Gastroesophageal sphincter (tissue), 4 donors: Measurements from ENCODE around the gene NEFH. TPM values are rescaled to one million over a fixed set of nuclear protein-coding genes. Genes with fewer than 3 reads are reported as not detected.
A peak's percentile ranks its signal among the peaks of the same experiment; 100 is the strongest.

Source experiments
- ATAC-seq: fragments of 150-250 bp; one replicate; pipeline ENCODE4 v1.9.1; 2016; ENCODE audit warnings: mild to moderate bottlenecking, moderate library complexity
- H3K27ac ChIP-seq, 4 donors: fragments of 200-600 bp; sonication (generic) in 3 of 4; 1 replicate in 3 of 4; 2 replicates in 1 of 4; pipeline ENCODE4 v1.5.1; 2016 to 2019
- H3K27me3 ChIP-seq: fragments of 200-600 bp; sonication (generic); one replicate; pipeline ENCODE4 v1.5.1; 2019
- H3K36me3 ChIP-seq, 2 donors: fragments of 200-600 bp; sonication (generic); one replicate each; pipeline ENCODE4 v1.5.1; 2019; ENCODE audit warnings: control low read depth in 1 of 2
- H3K4me1 ChIP-seq, 3 donors: fragments of 200-600 bp; sonication (generic); 1 replicate in 2 of 3; 2 replicates in 1 of 3; pipeline ENCODE4 v1.5.1; 2016 to 2019; ENCODE audit warnings: control low read depth in 2 of 3
- H3K4me3 ChIP-seq, 2 donors: fragments of 200-600 bp; sonication (generic); one replicate each; pipeline ENCODE4 v1.5.1; 2019; ENCODE audit warnings: mild to moderate bottlenecking in 1 of 2, moderate library complexity in 1 of 2
- H3K9me3 ChIP-seq, 3 donors: fragments of 200-600 bp; sonication (generic); one replicate each; pipeline ENCODE4 v1.5.1; 2017 to 2019; ENCODE audit warnings: control low read depth in 2 of 3
- EP300 ChIP-seq: sonication (generic); formaldehyde crosslinking; IDR thresholded peaks from one replicate; pipeline ENCODE4 v1.6.1; 2017; ENCODE audit warnings: antibody characterized with exemption, mild to moderate bottlenecking
- POLR2A ChIP-seq, 2 donors: fragments of 450-650 bp; IDR thresholded peaks; one replicate each; pipeline ENCODE4 v1.6.1; 2017; ENCODE audit warnings: antibody characterized with exemption in 2 of 2, mild to moderate bottlenecking in 2 of 2, moderate library complexity in 1 of 2
- POLR2AphosphoS5 ChIP-seq: sonication (generic); formaldehyde crosslinking; IDR thresholded peaks from one replicate; pipeline ENCODE4 v1.6.1; 2017; ENCODE audit warnings: antibody characterized with exemption
- WGBS, 2 donors: methylation state at CpG; one replicate each; pipeline ENCODE4 v1.1.5; 2018; ENCODE audit warnings: low coverage in 1 of 2; 5-methylcytosine and 5-hydroxymethylcytosine counted together
- total RNA-seq, 4 donors: library from RNA; depleted of rRNA; stranded (reverse); fragments of >200 nt; gene quantifications; one replicate each; pipeline ENCODE4 v1.1.0, GENCODE V29; 2016
- TF ChIP-seq, protein P1 (sequence below), 4 experiments: fragments of 200-600 bp in 2 of 4; fragments of 450-650 bp in 2 of 4; sonication (generic) in 1 of 4; IDR thresholded peaks; one replicate each; pipeline ENCODE4 v1.5.1; 2017 to 2019; ENCODE audit warnings: antibody characterized with exemption in 4 of 4, mild to moderate bottlenecking in 2 of 4, moderate library complexity in 2 of 4

NEFH gene
- total RNA-seq, 4 donors from 2014 or later: 0.62 to 1.3 (median 1.1) TPM

DNA sequence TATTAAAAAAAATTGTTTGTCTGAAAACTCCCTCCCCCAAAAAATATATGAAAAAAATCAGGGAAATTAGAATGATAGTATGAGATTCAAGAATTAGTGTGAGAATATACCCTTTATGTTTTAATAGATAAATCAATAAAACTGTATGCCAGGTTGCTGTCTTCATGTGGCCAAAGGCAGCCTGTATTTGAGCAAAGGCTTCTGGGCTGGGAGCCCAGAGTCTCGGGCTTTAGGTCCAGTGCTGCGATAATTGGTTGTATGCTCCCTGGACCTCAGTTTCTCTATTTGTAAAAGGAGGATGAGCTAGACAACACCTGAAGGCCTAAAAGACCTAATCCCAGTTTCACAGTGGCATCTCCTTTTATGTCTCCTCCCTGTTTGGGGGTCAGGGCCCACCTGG is 43.7 kb downstream of the NEFH start:
- TF ChIP-seq, protein P1, sequence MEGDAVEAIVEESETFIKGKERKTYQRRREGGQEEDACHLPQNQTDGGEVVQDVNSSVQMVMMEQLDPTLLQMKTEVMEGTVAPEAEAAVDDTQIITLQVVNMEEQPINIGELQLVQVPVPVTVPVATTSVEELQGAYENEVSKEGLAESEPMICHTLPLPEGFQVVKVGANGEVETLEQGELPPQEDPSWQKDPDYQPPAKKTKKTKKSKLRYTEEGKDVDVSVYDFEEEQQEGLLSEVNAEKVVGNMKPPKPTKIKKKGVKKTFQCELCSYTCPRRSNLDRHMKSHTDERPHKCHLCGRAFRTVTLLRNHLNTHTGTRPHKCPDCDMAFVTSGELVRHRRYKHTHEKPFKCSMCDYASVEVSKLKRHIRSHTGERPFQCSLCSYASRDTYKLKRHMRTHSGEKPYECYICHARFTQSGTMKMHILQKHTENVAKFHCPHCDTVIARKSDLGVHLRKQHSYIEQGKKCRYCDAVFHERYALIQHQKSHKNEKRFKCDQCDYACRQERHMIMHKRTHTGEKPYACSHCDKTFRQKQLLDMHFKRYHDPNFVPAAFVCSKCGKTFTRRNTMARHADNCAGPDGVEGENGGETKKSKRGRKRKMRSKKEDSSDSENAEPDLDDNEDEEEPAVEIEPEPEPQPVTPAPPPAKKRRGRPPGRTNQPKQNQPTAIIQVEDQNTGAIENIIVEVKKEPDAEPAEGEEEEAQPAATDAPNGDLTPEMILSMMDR (IDR thresholded peaks at IDR 0.05): no peak
- TF ChIP-seq POLR2AphosphoS5 (no peak), EP300 (no peak)
- no peaks in the 10 kb centered on the region for H3K9me3 ChIP-seq
- H3K36me3 ChIP-seq: peaks cover 5 to 100% of the 10 kb centered on the region in 2 donors
- H3K4me3 ChIP-seq: no peak overlapping the region
- no peaks in the 10 kb centered on the region for H3K4me1 ChIP-seq
- H3K27me3 ChIP-seq: no peaks in the 10 kb centered on the region
- no peak overlapping the region for H3K27ac ChIP-seq
- ATAC-seq: no peak
- WGBS, 2 donors: 75 to 80% methylated on average over 2 of the region's 2 CpGs

DNA sequence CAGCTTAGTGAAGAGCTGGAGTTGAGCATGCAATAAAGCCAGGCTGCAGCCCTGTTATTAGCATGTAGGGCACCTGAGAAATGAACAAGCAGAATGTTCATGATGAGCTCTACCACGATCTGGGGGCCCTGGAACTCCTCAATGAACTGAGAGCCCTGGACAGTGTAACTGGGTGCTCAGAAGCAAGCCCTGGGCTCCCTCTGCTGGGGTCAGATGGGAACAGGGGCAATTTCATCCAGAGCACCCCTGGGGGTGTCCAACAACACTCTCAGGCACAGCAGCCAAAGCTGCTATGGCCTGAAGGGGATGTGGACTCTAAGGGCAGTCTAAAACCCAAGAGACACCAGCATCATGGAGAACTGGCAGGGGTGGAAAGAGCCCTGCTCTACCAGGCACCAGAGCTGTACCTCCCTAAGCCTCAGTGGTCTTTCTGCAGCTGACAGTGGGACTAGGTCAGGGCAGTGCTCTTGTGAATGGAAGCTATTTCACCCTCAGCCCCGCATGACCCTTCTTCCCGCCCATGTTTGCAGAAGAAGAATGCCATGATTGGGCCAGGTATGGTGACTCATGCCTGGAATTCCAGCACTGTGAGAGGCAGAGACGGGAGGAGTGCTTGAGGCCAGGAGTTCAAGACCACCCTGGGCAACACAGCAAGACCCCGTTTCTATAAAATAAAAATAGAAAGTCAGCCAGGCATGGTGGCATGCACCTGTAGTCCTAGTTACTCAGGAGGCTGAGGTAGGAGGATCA is 44.6 kb downstream of the NEFH start:
- peaks cover 4 to 100% of the 10 kb centered on the region in 2 donors for H3K36me3 ChIP-seq
- H3K27ac ChIP-seq: no peak overlapping the region
- 0 to 27% methylated on average over 1 to 4 of the region's 5 CpGs for WGBS, 2 donors
- ATAC-seq: no peak
- H3K4me1 ChIP-seq: no peaks in the 10 kb centered on the region
- no peaks in the 10 kb centered on the region for H3K9me3 ChIP-seq
- H3K4me3 ChIP-seq: no peak overlapping the region
- no peak for TF ChIP-seq POLR2AphosphoS5
- no peak for TF ChIP-seq EP300
- TF ChIP-seq, protein P1 (IDR thresholded peaks at IDR 0.05): peak in 2 of 4 experiments; percentile 18 to 46
- no peaks in the 10 kb centered on the region for H3K27me3 ChIP-seq

DNA sequence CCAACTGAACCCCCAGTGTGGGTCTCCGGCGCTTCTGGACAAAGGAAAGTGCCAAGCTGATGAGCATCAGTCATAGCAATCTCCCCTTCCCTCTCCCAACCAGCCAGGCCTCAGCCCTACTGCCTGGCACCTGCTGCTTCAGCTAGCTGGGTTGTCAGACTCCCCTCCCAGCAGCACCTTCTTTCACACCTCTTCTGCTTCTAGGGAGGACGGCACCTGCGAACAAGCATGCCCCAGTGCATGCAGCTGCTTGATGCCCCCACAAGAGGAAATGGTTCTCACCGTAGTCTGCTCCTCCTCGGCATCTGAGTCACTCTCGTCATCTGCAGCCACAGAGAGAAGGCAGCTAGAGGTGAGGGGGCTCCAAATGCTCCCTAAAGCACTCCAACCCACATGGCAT is 48.1 kb downstream of the NEFH start:
- no peak for ATAC-seq
- 50 to 93% methylated on average over 2 to 5 of the region's 7 CpGs for WGBS, 2 donors
- no peaks in the 10 kb centered on the region for H3K9me3 ChIP-seq
- H3K27ac ChIP-seq: no peak overlapping the region
- TF ChIP-seq POLR2A (IDR thresholded peaks at IDR 0.05): no peak
- TF ChIP-seq POLR2AphosphoS5: no peak
- TF ChIP-seq, protein P1 (IDR thresholded peaks at IDR 0.05): no peak
- no peak for TF ChIP-seq EP300
- peaks cover 0 to 100% of the 10 kb centered on the region in 2 donors for H3K36me3 ChIP-seq
- H3K4me1 ChIP-seq: no peaks in the 10 kb centered on the region
- no peak overlapping the region for H3K4me3 ChIP-seq
- H3K27me3 ChIP-seq: no peaks in the 10 kb centered on the region

DNA sequence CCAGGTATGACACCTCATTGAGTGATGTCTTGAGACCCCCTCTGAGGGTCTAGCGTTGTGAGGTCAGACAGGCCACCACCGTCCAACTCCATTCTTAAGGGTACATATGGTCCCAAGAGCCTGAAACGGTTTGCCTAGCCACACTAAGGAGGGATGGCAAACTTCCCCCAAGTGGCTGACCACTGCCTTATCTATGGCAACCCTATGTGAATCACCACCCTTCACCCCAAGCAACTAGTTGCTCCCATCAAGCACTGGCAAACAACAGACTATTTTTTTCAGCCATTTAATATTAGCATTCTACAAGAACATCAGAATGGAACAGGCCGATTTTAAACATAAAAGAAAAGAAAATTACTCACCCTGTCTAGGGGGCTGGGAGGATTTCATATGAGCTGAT is 50.7 kb downstream of the NEFH start:
- ATAC-seq: no peak
- Histone ChIP-seq H3K9me3 (no peaks in the 10 kb centered on the region), H3K27ac (no peak overlapping the region), H3K36me3 (peaks cover 0 to 100% of the 10 kb centered on the region in 2 donors), H3K4me3 (no peak overlapping the region), H3K27me3 (no peaks in the 10 kb centered on the region), H3K4me1 (no peaks in the 10 kb centered on the region)
- 100% methylated on average over 2 of the region's 4 CpGs; no CpG with 5 or more reads in 1 of the 2 donors for WGBS, 2 donors
- TF ChIP-seq, protein P1 (IDR thresholded peaks at IDR 0.05): no peak
- TF ChIP-seq POLR2AphosphoS5 (no peak), POLR2A (IDR thresholded peaks at IDR 0.05) (no peak), EP300 (no peak)

DNA sequence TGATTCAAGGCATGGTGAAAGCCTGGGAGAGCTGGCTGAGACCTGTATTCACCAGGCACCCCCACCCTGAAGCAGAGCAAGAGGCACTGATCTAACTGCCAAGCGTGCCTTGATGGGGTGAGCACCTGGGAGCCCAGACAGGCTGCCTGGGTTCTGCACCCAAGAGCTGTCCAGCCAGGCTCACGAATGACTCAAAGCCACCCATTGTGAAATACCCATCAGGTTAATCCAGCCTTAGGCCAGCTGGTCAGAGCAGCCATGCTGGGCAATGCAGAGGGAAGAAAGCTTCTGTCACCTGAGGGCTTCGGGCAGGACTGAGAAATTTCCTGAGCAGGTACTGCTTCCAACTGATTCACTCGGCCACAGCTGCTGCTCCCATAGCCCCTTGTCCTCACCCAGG is 51.4 kb downstream of the NEFH start:
- 92% methylated on average over 2 of the region's 4 CpGs; no CpG with 5 or more reads in 1 of the 2 donors for WGBS, 2 donors
- no peak overlapping the region for H3K4me3 ChIP-seq
- H3K27me3 ChIP-seq: no peaks in the 10 kb centered on the region
- no peaks in the 10 kb centered on the region for H3K9me3 ChIP-seq
- H3K36me3 ChIP-seq: peaks cover 0 to 100% of the 10 kb centered on the region in 2 donors
- H3K27ac ChIP-seq: no peak overlapping the region
- H3K4me1 ChIP-seq: no peaks in the 10 kb centered on the region
- ATAC-seq: no peak
- TF ChIP-seq POLR2AphosphoS5 (no peak), EP300 (no peak), POLR2A (IDR thresholded peaks at IDR 0.05) (no peak)
- TF ChIP-seq, protein P1 (IDR thresholded peaks at IDR 0.05): no peak
